H1 (cell line): ENCODE measurements around the gene CDHR5. TPM values are rescaled to one million over a fixed set of nuclear protein-coding genes. Genes with fewer than 3 reads are reported as not detected.

Experiments used
- CTCF ChIA-PET: fragments of 300-600 bp; sonication (Branson Sonifier 250); formaldehyde crosslinking; loops from one replicate; lab custom pipeline; 2021; ENCODE audit not compliant: partially characterized antibody; lab: Charles Lee
- POLR2A ChIA-PET: fragments of 300-600 bp; sonication (Branson Sonifier 250); formaldehyde crosslinking; loops from one replicate; lab custom pipeline; 2021; ENCODE audit warnings: inconsistent platforms; ENCODE audit not compliant: partially characterized antibody; lab: Charles Lee
- DNase-seq, 2 experiments: peaks; one replicate each; pipeline versions ENCODE4 v3.0.0 to v3.0.0-alpha.2; 2010 to 2022; ENCODE audit warnings: low spot score in 2 of 2, low read depth in 1 of 2, mixed read lengths in 1 of 2
- FAIRE-seq: peaks from 2 replicates; lab custom pipeline; 2011; peaks lifted over from hg19 to GRCh38; lab: Jason Lieb, UNC
- H2AFZ ChIP-seq: 2 replicates; pipeline ENCODE4 v1.8.1; 2012; ENCODE audit warnings: low read length, inconsistent platforms
- H2AK5ac ChIP-seq: 2 replicates; pipeline ENCODE4 v1.6.1; 2013; ENCODE audit warnings: low read depth, low read length
- H2BK120ac ChIP-seq: replicated peaks from 2 replicates; pipeline ENCODE3; 2013; ENCODE audit warnings: low read depth, low read length, inconsistent platforms
- H2BK12ac ChIP-seq: 2 replicates; pipeline ENCODE4 v1.6.1; 2013; ENCODE audit warnings: low read depth, low read length
- H2BK15ac ChIP-seq: 2 replicates; pipeline ENCODE4 v1.6.1; 2013; ENCODE audit warnings: low read length
- H2BK20ac ChIP-seq: 2 replicates; pipeline ENCODE4 v1.6.1; 2013; ENCODE audit warnings: low read length
- H2BK5ac ChIP-seq: 2 replicates; pipeline ENCODE4 v1.6.1; 2013; ENCODE audit warnings: low read depth, low read length
- H3K14ac ChIP-seq: 2 replicates; pipeline ENCODE4 v1.6.1; 2013; ENCODE audit warnings: inconsistent platforms; ENCODE audit not compliant: insufficient read length
- H3K18ac ChIP-seq: 2 replicates; pipeline ENCODE4 v1.6.1; 2013; ENCODE audit warnings: low read length; ENCODE audit errors: extremely low read depth
- H3K23ac ChIP-seq: 2 replicates; pipeline ENCODE4 v1.6.1; 2013; ENCODE audit warnings: inconsistent platforms; ENCODE audit not compliant: insufficient read length
- H3K23me2 ChIP-seq: 2 replicates; pipeline ENCODE4 v1.6.1; 2013; ENCODE audit warnings: low read depth, low read length
- H3K27ac ChIP-seq: 2 replicates; pipeline ENCODE4 v1.6.1; 2011; ENCODE audit warnings: low read depth, low read length, inconsistent platforms
- H3K27me3 ChIP-seq, 4 experiments: replicated peaks in 1 of 4; 1 replicate in 1 of 4; 2 replicates in 3 of 4; pipeline versions ENCODE4 v1.6.1 to v1.8.1; 2011 to 2013; ENCODE audit warnings: low read length in 3 of 4, mild to moderate bottlenecking in 3 of 4, inconsistent platforms in 2 of 4, mixed read lengths in 2 of 4, moderate library complexity in 1 of 4; ENCODE audit not compliant: control insufficient read depth in 3 of 4, insufficient read depth in 3 of 4; ENCODE audit errors: extremely low read depth in 1 of 4
- H3K36me3 ChIP-seq, 4 experiments: 2 replicates each; pipeline versions ENCODE4 v1.6.1 to v1.8.1; 2011 to 2013; ENCODE audit warnings: mild to moderate bottlenecking in 4 of 4, low read length in 3 of 4, moderate library complexity in 2 of 4, control low read depth in 1 of 4, inconsistent platforms in 1 of 4; ENCODE audit not compliant: insufficient read depth in 4 of 4, control insufficient read depth in 2 of 4
- H3K4ac ChIP-seq: replicated peaks from 2 replicates; pipeline ENCODE3; 2013; ENCODE audit warnings: low read length, low read depth, mixed read lengths, inconsistent platforms; ENCODE audit not compliant: insufficient read length
- H3K4me1 ChIP-seq, 4 experiments: replicated peaks in 1 of 4; 1 replicate in 1 of 4; 2 replicates in 3 of 4; pipeline versions ENCODE4 v1.6.1 to v1.8.1; 2011 to 2013; ENCODE audit warnings: low read length in 3 of 4, inconsistent platforms in 2 of 4, mixed read lengths in 1 of 4; ENCODE audit not compliant: insufficient read depth in 4 of 4, control insufficient read depth in 3 of 4
- H3K4me2 ChIP-seq, 2 experiments: 2 replicates each; pipeline versions ENCODE4 v1.6.1 to v1.8.1; 2011 to 2013; ENCODE audit warnings: low read depth in 2 of 2, low read length in 2 of 2, control low read depth in 1 of 2, inconsistent platforms in 1 of 2, mild to moderate bottlenecking in 1 of 2; ENCODE audit not compliant: insufficient read depth in 1 of 2
- H3K4me3 ChIP-seq, 4 experiments: fragments of 200-600, 300-600 bp in 1 of 4; sonication (generic), shearing (Covaris generic), sonication (Bioruptor Twin) in 1 of 4; 2 replicates each; pipeline versions ENCODE4 v1.5.1 to v1.8.1; 2011 to 2016; ENCODE audit warnings: low read length in 4 of 4, low read depth in 3 of 4, control low read depth in 2 of 4, inconsistent platforms in 2 of 4, mild to moderate bottlenecking in 2 of 4, mixed read lengths in 1 of 4, moderate library complexity in 1 of 4; ENCODE audit not compliant: insufficient read depth in 2 of 4; ENCODE audit errors: extremely low read depth in 1 of 4
- H3K56ac ChIP-seq: replicated peaks from 2 replicates; pipeline ENCODE3; 2013; ENCODE audit warnings: low read depth, mild to moderate bottlenecking, mixed read lengths, low read length, inconsistent platforms; ENCODE audit not compliant: insufficient read length
- H3K79me1 ChIP-seq: 2 replicates; pipeline ENCODE4 v1.6.1; 2013; ENCODE audit warnings: low read depth, low read length, control low read depth
- H3K79me2 ChIP-seq, 2 experiments: 2 replicates each; pipeline versions ENCODE4 v1.6.1 to v1.8.1; 2012 to 2013; ENCODE audit warnings: low read length in 2 of 2, mild to moderate bottlenecking in 2 of 2, inconsistent platforms in 1 of 2; ENCODE audit not compliant: insufficient read depth in 2 of 2, control insufficient read depth in 1 of 2
- H3K9ac ChIP-seq, 4 experiments: replicated peaks in 1 of 4; 1 replicate in 1 of 4; 2 replicates in 3 of 4; pipeline versions ENCODE4 v1.6.1 to v1.8.1; 2011 to 2013; ENCODE audit warnings: low read depth in 3 of 4, low read length in 3 of 4, control low read depth in 2 of 4, mild to moderate bottlenecking in 2 of 4, moderate library complexity in 2 of 4, inconsistent platforms in 1 of 4; ENCODE audit errors: extremely low read depth in 1 of 4
- H3K9me3 ChIP-seq, 2 experiments: 2 replicates each; pipeline versions ENCODE4 v1.6.1 to v1.8.1; 2012 to 2013; ENCODE audit warnings: mild to moderate bottlenecking in 2 of 2, moderate library complexity in 2 of 2, control low read depth in 1 of 2, inconsistent platforms in 1 of 2, low read depth in 1 of 2, low read length in 1 of 2, mixed read lengths in 1 of 2; ENCODE audit not compliant: insufficient read depth in 2 of 2
- H4K20me1 ChIP-seq, 2 experiments: replicated peaks in 1 of 2; 2 replicates each; pipeline versions ENCODE3 to v1.8.1; 2011 to 2013; ENCODE audit warnings: inconsistent platforms in 2 of 2, low read length in 2 of 2, mild to moderate bottlenecking in 1 of 2; ENCODE audit not compliant: insufficient read depth in 2 of 2, control insufficient read depth in 1 of 2
- H4K5ac ChIP-seq: 2 replicates; pipeline ENCODE4 v1.6.1; 2013; ENCODE audit warnings: low read length, low read depth, mixed read lengths, inconsistent platforms; ENCODE audit not compliant: insufficient read length
- H4K8ac ChIP-seq: 2 replicates; pipeline ENCODE4 v1.8.0; 2013; ENCODE audit warnings: mild to moderate bottlenecking, moderate library complexity, low read length, inconsistent platforms; ENCODE audit not compliant: insufficient read depth; ENCODE audit errors: extremely low read depth
- H4K91ac ChIP-seq: replicated peaks from 2 replicates; pipeline ENCODE3; 2013; ENCODE audit warnings: low read length, mixed read lengths, inconsistent platforms; ENCODE audit not compliant: insufficient read length
- CEBPB ChIP-seq: IDR thresholded peaks from 2 replicates; pipeline ENCODE4 v1.6.1; 2012; ENCODE audit warnings: low read depth, low read length
- CTBP2 ChIP-seq: IDR thresholded peaks from 2 replicates; pipeline ENCODE4 v1.7.0; 2011; ENCODE audit warnings: borderline replicate concordance, mild to moderate bottlenecking, moderate library complexity, mixed read lengths, low read length; ENCODE audit not compliant: insufficient read depth, insufficient read length
- KDM4A ChIP-seq: IDR thresholded peaks from one replicate; pipeline ENCODE4 v1.7.1; 2012; ENCODE audit warnings: low read depth, mild to moderate bottlenecking, moderate library complexity, low read length, inconsistent platforms; ENCODE audit not compliant: severe bottlenecking
- KDM5A ChIP-seq: fragments of 200-600 bp; IDR thresholded peaks from 2 replicates; pipeline ENCODE4 v1.7.1; 2012; ENCODE audit warnings: mild to moderate bottlenecking, low read length, inconsistent platforms, mixed read lengths
- POLR2A ChIP-seq, 2 experiments: IDR thresholded peaks; 1 replicate in 1 of 2; 2 replicates in 1 of 2; pipeline ENCODE4 v1.6.1; 2011; ENCODE audit warnings: low read depth in 2 of 2, low read length in 2 of 2, mild to moderate bottlenecking in 2 of 2; ENCODE audit errors: control extremely low read depth in 1 of 2
- RNF2 ChIP-seq: fragments of 200-900, 300-1000 bp; sonication (generic); IDR thresholded peaks from 2 replicates; pipeline ENCODE4 v1.7.1; 2016; ENCODE audit warnings: borderline replicate concordance, low read depth, mild to moderate bottlenecking, antibody characterized with exemption, low read length; ENCODE audit not compliant: poor library complexity, severe bottlenecking; ENCODE audit errors: missing control alignments
- WGBS, 2 experiments: shearing (Covaris generic) in 1 of 2; methylation state at CpG; one replicate each; pipeline versions ENCODE4 v1.1.6 to v1.1.7; 2013 to 2015; ENCODE audit warnings: low lambda C conversion rate in 2 of 2, mixed read lengths in 2 of 2, inconsistent platforms in 1 of 2, low coverage in 1 of 2, missing lambda C conversion rate in 1 of 2; ENCODE audit not compliant: insufficient replicate concordance in 2 of 2, insufficient coverage in 1 of 2, insufficient read length in 1 of 2; ENCODE audit errors: extremely low coverage in 1 of 2, missing lambda C conversion rate in 1 of 2; 5-methylcytosine and 5-hydroxymethylcytosine counted together
- polyA plus RNA-seq, 7 experiments: library from polyadenylated mRNA; depleted of rRNA in 3 of 7; stranded (reverse) in 5 of 7; unstranded in 2 of 7; fragments of >200 nt in 5 of 7; fragments of 200-250 nt in 2 of 7; gene quantifications; 1 replicate in 5 of 7; 2 replicates in 1 of 7; 4 replicates in 1 of 7; pipeline versions ENCODE4 v1.2.1 to v1.2.3, GENCODE V29; 2011 to 2013; ENCODE audit warnings: missing spikeins in 2 of 7, mixed read lengths in 2 of 7
- total RNA-seq: library from RNA; stranded (reverse); fragmentation: NEBNext Ultra II Directional; extraction: Animal tissue kit (Norgen Biotek cat#: 25700); gene quantifications from 2 replicates; pipeline ENCODE4 v1.2.1, GENCODE V29; 2021

CDHR5 gene
- total and polyA plus RNA-seq, 2 of the 8 experiments (the other 6 are each of a cell fraction or from before 2014, with no cell fraction given): not detected

DNA sequence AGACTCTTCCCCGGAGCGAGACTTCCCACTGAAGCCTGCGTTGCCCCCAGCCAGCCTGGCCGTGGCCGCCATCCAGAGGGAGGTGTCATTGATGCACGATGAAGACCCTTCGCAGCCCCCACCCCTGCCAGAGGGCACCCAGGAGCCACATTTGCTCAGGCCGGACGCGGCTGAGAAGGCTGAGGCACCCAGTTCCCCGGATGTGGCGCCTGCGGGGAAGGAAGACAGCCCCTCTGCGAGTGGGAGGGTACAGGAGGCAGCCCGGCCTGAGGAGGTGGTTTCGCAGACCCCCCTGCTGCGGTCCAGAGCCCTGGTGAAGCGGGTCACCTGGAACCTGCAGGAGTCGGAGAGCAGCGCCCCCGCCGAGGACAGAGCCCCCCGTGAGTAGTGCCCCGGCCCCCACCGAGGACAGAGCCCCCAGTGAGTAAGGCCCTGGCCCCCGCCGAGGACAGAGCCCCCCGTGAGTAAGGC, 15.4 kb downstream of the CDHR5 start:
- Histone ChIP-seq H4K8ac (no peak overlapping the region), H2BK120ac (no peak overlapping the region), H3K9ac (no peak overlapping the region), H3K79me1 (peaks cover 10% of the 10 kb centered on the region), H3K14ac (no peak overlapping the region), H3K27me3 (no peaks in the 10 kb centered on the region), H2BK20ac (no peak overlapping the region), H2BK15ac (no peak overlapping the region), H2BK5ac (no peak overlapping the region), H4K5ac (no peak overlapping the region), H2AK5ac (no peak overlapping the region), H4K91ac (no peak overlapping the region), H3K4ac (no peak overlapping the region), H3K23ac (no peak overlapping the region), H3K4me2 (no peak overlapping the region), H3K56ac (no peak overlapping the region), H2BK12ac (no peak overlapping the region), H2AFZ (no peak overlapping the region), H4K20me1 (peaks cover 20 to 29% of the 10 kb centered on the region in 2 experiments), H3K79me2 (no peaks in the 10 kb centered on the region), H3K23me2 (no peaks in the 10 kb centered on the region), H3K4me3 (no peak overlapping the region), H3K36me3 (peaks cover 33 to 80% (median 67%) of the 10 kb centered on the region in 4 experiments), H3K27ac (no peak overlapping the region), H3K9me3 (no peaks in the 10 kb centered on the region), H3K4me1 (peaks cover 0 to 7% (median 2%) of the 10 kb centered on the region in 4 experiments; a peak in 5 of 7 replicates), H3K18ac (no peak overlapping the region)
- ChIA-PET POLR2A (interaction anchor here (1.0 to 1.7 kb wide), 2 partner anchors 31 to 34 kb away, joined by 4 read pairs; no protein-coding TSS in a partner anchor), CTCF (interaction anchor here (0.8 to 1.7 kb wide), 5 partner anchors 15 to 235 kb away, joined by 3 to 5 read pairs (median 4); no protein-coding TSS in a partner anchor)
- FAIRE-seq (no peak), DNase-seq (no peak)
- 96% methylated on average over 25 of the region's 28 CpGs; no CpG with 5 or more reads in 1 of the 2 experiments for WGBS, 2 experiments
- TF ChIP-seq RNF2 (no peak), KDM4A (no peak), CTBP2 (no peak), KDM5A (no peak), POLR2A (IDR thresholded peaks at IDR 0.05; ENCODE audit: control extremely low read depth in 1 of 2, low read depth in 2 of 2, low read length in 2 of 2) (no peak), CEBPB (no peak)
